K562 (cell line): ENCODE data around the gene USP11. TPM values are rescaled to one million over a fixed set of nuclear protein-coding genes. Genes with fewer than 3 reads are reported as not detected.

Experiments used
- CCNT2 ChIP-seq: IDR thresholded peaks from 2 replicates; pipeline ENCODE4 v1.6.1; 2011; ENCODE audit warnings: borderline replicate concordance, low read depth, mild to moderate bottlenecking, moderate library complexity, mixed read lengths, low read length; ENCODE audit not compliant: insufficient read length; ENCODE audit errors: extremely low read depth
- CSDE1 ChIP-seq, 2 experiments: fragments of 450-650 bp; IDR thresholded peaks; 2 replicates each; pipeline ENCODE4 v1.6.1; 2016; ENCODE audit warnings: mild to moderate bottlenecking in 1 of 2
- ELF1 ChIP-seq: fragments of 200-800 bp; sonication (Bioruptor generic); IDR thresholded peaks from 2 replicates; pipeline ENCODE4 v1.6.1; 2016; ENCODE audit warnings: missing genetic modification characterization, missing compliant biosample characterization
- GTF2E2 ChIP-seq: fragments of 200-800 bp; sonication (Bioruptor generic); IDR thresholded peaks from 2 replicates; pipeline ENCODE4 v1.6.1; 2016; ENCODE audit warnings: missing genetic modification characterization, missing compliant biosample characterization
- HSF4 ChIP-seq: fragments of 250-450 bp; sonication (Bioruptor Pico); IDR thresholded peaks from 2 replicates; pipeline ENCODE4 v2.1.2; 2022; ENCODE audit warnings: mild to moderate bottlenecking, moderate library complexity, borderline replicate concordance
- MYBL2 ChIP-seq, 2 experiments: fragments of 450-650 bp in 1 of 2; sonication (generic) in 1 of 2; formaldehyde crosslinking in 1 of 2; IDR thresholded peaks; 2 replicates each; pipeline versions ENCODE4 v1.6.1 to v1.8.1; 2017 to 2022; ENCODE audit warnings: borderline replicate concordance in 1 of 2, inconsistent platforms in 1 of 2, low read depth in 1 of 2, mild to moderate bottlenecking in 1 of 2, missing genetic modification reagents in 1 of 2, moderate library complexity in 1 of 2
- NR2F6 ChIP-seq: fragments of 450-650 bp; formaldehyde crosslinking; IDR thresholded peaks from 2 replicates; pipeline ENCODE4 v1.4.0; 2020; ENCODE audit warnings: mild to moderate bottlenecking
- NR4A1 ChIP-seq, 2 experiments: fragments of 250-450 bp in 1 of 2; fragments of 450-650 bp in 1 of 2; sonication (Bioruptor Pico) in 1 of 2; IDR thresholded peaks; 2 replicates each; pipeline versions ENCODE4 v1.4.0 to v1.6.1; 2016 to 2020; ENCODE audit warnings: mild to moderate bottlenecking in 2 of 2, missing compliant biosample characterization in 1 of 2, missing genetic modification characterization in 1 of 2, moderate library complexity in 1 of 2
- PYGO2 ChIP-seq: fragments of 450-650 bp; IDR thresholded peaks from 2 replicates; pipeline ENCODE4 v1.6.1; 2016; ENCODE audit warnings: mild to moderate bottlenecking, missing genetic modification characterization, moderate library complexity, missing compliant biosample characterization
- SRSF9 ChIP-seq: fragments of 200-400 bp; formaldehyde crosslinking; IDR thresholded peaks from 2 replicates; pipeline ENCODE4 v1.6.1; 2017; ENCODE audit warnings: low read depth, low read length, borderline replicate concordance
- TRIM28 ChIP-seq: fragments of 450-650 bp; IDR thresholded peaks from 2 replicates; pipeline ENCODE4 v1.6.1; 2017
- TSC22D4 ChIP-seq: fragments of 450-650 bp; IDR thresholded peaks from 2 replicates; pipeline ENCODE4 v1.6.1; 2016; ENCODE audit warnings: missing genetic modification characterization, missing biosample characterization, control low read depth
- ZNF175 ChIP-seq: fragments of 200-800 bp; sonication (Bioruptor generic); IDR thresholded peaks from 2 replicates; pipeline ENCODE4 v1.6.1; 2016; ENCODE audit warnings: low read depth, mild to moderate bottlenecking, missing genetic modification characterization, missing compliant biosample characterization
- ZNF76 ChIP-seq: fragments of 250-450 bp; sonication (Bioruptor Pico); IDR thresholded peaks from 2 replicates; pipeline ENCODE4 v1.4.0; 2020; ENCODE audit warnings: mild to moderate bottlenecking, moderate library complexity, borderline replicate concordance
- ZZZ3 ChIP-seq: fragments of 450-650 bp; IDR thresholded peaks from 2 replicates; pipeline ENCODE4 v1.6.1; 2016; ENCODE audit warnings: antibody characterized with exemption, mild to moderate bottlenecking, moderate library complexity
- polyA plus RNA-seq, 8 experiments: library from polyadenylated mRNA; depleted of rRNA in 4 of 8; stranded (reverse) in 5 of 8; unstranded in 3 of 8; fragments of >200 nt; fragmentation: Nextera tagmentation in 2 of 8; fragmentation: Illumina TruSeq in 1 of 8; extraction: Ambion mirVana in 2 of 8; extraction: Trizol in 1 of 8; gene quantifications; 2 replicates each; pipeline versions ENCODE4 v1.2.1 to v1.2.3, GENCODE V29; 2011 to 2014; ENCODE audit warnings: inconsistent platforms in 1 of 8, missing spikeins in 1 of 8
- total RNA-seq, 7 experiments: library from RNA; depleted of rRNA in 6 of 7; stranded (reverse); fragments of >200 nt in 6 of 7; fragmentation: Illumina TruSeq in 2 of 7; extraction: Trizol in 2 of 7; gene quantifications; 2 replicates each; pipeline versions ENCODE4 v1.2.1 to v1.2.3, GENCODE V29; 2011 to 2021; ENCODE audit warnings: low replicate concordance in 1 of 7
- TF ChIP-seq, protein P1 (sequence below), 2 experiments: fragments of 450-650 bp; IDR thresholded peaks; 2 replicates each; pipeline ENCODE4 v1.6.1; 2018; ENCODE audit warnings: mild to moderate bottlenecking in 2 of 2, low read depth in 1 of 2; ENCODE audit not compliant: partially characterized antibody in 2 of 2
- TF ChIP-seq, protein P2 (sequence below): fragments of 450-650 bp; IDR thresholded peaks from one replicate; pipeline ENCODE4 v1.6.1; 2018; ENCODE audit warnings: mild to moderate bottlenecking, moderate library complexity; ENCODE audit not compliant: partially characterized antibody
- TF ChIP-seq, protein P3 (sequence below), 2 experiments: fragments of 450-650 bp in 1 of 2; IDR thresholded peaks; 2 replicates each; pipeline ENCODE4 v1.6.1; 2011 to 2017; ENCODE audit warnings: low read depth in 2 of 2, antibody characterized with exemption in 1 of 2, borderline replicate concordance in 1 of 2, low read length in 1 of 2, mild to moderate bottlenecking in 1 of 2, mixed read lengths in 1 of 2; ENCODE audit not compliant: control insufficient read depth in 1 of 2

Gene USP11
- total and polyA plus RNA-seq, 9 of the 15 experiments (the other 6 are each of a cell fraction or from before 2014, with no cell fraction given) = 2.5 to 29.0 (median 11.7) TPM

DNA sequence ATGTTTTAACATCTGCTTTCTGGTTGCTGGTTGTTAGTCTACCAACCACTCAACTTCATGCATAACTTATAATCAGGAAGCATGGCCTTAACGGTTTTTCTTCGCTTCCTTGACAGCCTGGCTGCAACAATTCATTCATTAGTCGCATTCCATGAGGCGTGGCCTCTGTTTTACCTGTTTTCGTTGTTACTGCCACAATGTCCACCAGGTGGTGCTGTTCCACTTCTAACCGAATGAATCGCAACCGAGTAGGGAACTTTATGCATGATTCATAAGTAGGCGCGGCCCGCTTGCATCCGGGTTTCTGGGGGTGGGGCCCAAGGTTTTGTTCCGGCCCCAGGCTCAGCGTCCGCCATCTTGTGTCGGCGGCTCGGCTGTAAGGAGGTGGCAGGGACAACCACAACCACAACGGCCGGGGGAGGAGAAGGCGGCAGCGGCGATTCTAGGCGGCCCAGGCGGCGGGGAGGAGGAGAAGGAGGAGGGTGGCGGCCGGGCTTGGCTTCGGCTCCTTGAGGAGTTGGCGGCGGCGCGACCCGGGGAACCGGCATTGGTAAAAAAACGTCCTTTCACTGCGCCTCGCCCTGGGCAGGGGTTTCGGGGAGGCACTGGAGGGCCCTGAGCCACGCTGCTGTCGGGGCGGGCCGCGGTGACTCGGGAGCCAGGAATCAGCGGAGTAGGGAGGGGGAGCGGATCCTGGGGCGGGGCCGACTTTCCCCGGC lies 39.2 kb upstream of the USP11 start, which contains the start of gene UBA1 (continued):
- TF ChIP-seq, protein P1, sequence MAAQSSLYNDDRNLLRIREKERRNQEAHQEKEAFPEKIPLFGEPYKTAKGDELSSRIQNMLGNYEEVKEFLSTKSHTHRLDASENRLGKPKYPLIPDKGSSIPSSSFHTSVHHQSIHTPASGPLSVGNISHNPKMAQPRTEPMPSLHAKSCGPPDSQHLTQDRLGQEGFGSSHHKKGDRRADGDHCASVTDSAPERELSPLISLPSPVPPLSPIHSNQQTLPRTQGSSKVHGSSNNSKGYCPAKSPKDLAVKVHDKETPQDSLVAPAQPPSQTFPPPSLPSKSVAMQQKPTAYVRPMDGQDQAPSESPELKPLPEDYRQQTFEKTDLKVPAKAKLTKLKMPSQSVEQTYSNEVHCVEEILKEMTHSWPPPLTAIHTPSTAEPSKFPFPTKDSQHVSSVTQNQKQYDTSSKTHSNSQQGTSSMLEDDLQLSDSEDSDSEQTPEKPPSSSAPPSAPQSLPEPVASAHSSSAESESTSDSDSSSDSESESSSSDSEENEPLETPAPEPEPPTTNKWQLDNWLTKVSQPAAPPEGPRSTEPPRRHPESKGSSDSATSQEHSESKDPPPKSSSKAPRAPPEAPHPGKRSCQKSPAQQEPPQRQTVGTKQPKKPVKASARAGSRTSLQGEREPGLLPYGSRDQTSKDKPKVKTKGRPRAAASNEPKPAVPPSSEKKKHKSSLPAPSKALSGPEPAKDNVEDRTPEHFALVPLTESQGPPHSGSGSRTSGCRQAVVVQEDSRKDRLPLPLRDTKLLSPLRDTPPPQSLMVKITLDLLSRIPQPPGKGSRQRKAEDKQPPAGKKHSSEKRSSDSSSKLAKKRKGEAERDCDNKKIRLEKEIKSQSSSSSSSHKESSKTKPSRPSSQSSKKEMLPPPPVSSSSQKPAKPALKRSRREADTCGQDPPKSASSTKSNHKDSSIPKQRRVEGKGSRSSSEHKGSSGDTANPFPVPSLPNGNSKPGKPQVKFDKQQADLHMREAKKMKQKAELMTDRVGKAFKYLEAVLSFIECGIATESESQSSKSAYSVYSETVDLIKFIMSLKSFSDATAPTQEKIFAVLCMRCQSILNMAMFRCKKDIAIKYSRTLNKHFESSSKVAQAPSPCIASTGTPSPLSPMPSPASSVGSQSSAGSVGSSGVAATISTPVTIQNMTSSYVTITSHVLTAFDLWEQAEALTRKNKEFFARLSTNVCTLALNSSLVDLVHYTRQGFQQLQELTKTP (IDR thresholded peaks at IDR 0.05; ENCODE audit: low read depth in 1 of 2, partially characterized antibody in 2 of 2) = no peak
- no peak for TF ChIP-seq NR2F6 (CRISPR knock-in tag)
- no peak for TF ChIP-seq ZNF175 (CRISPR knock-in tag)
- no peak for TF ChIP-seq SRSF9
- no peak for TF ChIP-seq CSDE1 (IDR thresholded peaks at IDR 0.05)
- TF ChIP-seq TRIM28 = no peak
- TF ChIP-seq MYBL2 (IDR thresholded peaks at IDR 0.05; ENCODE audit: low read depth) = no peak
- no peak for TF ChIP-seq MYBL2 (CRISPR knock-in tag; IDR thresholded peaks at IDR 0.05; ENCODE audit: borderline replicate concordance)
- no peak for TF ChIP-seq TSC22D4
- TF ChIP-seq NR4A1 (CRISPR knock-in tag; IDR thresholded peaks at IDR 0.05) = no peak
- TF ChIP-seq NR4A1 (tag; IDR thresholded peaks at IDR 0.05) = no peak
- TF ChIP-seq, protein P2, sequence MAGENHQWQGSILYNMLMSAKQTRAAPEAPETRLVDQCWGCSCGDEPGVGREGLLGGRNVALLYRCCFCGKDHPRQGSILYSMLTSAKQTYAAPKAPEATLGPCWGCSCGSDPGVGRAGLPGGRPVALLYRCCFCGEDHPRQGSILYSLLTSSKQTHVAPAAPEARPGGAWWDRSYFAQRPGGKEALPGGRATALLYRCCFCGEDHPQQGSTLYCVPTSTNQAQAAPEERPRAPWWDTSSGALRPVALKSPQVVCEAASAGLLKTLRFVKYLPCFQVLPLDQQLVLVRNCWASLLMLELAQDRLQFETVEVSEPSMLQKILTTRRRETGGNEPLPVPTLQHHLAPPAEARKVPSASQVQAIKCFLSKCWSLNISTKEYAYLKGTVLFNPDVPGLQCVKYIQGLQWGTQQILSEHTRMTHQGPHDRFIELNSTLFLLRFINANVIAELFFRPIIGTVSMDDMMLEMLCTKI = no peak
- TF ChIP-seq PYGO2 (tag) = no peak
- TF ChIP-seq CCNT2 = no peak
- TF ChIP-seq ZNF76 = no peak
- TF ChIP-seq ELF1 (tag) = peak; percentile 82
- TF ChIP-seq GTF2E2 = no peak
- TF ChIP-seq HSF4 = no peak
- TF ChIP-seq, protein P3, sequence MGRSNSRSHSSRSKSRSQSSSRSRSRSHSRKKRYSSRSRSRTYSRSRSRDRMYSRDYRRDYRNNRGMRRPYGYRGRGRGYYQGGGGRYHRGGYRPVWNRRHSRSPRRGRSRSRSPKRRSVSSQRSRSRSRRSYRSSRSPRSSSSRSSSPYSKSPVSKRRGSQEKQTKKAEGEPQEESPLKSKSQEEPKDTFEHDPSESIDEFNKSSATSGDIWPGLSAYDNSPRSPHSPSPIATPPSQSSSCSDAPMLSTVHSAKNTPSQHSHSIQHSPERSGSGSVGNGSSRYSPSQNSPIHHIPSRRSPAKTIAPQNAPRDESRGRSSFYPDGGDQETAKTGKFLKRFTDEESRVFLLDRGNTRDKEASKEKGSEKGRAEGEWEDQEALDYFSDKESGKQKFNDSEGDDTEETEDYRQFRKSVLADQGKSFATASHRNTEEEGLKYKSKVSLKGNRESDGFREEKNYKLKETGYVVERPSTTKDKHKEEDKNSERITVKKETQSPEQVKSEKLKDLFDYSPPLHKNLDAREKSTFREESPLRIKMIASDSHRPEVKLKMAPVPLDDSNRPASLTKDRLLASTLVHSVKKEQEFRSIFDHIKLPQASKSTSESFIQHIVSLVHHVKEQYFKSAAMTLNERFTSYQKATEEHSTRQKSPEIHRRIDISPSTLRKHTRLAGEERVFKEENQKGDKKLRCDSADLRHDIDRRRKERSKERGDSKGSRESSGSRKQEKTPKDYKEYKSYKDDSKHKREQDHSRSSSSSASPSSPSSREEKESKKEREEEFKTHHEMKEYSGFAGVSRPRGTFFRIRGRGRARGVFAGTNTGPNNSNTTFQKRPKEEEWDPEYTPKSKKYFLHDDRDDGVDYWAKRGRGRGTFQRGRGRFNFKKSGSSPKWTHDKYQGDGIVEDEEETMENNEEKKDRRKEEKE (IDR thresholded peaks at IDR 0.05; ENCODE audit: borderline replicate concordance in 1 of 2, control insufficient read depth in 1 of 2, low read depth in 2 of 2, low read length in 1 of 2) = no peak
- no peak for TF ChIP-seq ZZZ3
